ENCODE results near the gene RASSF10. TPM values are rescaled to one million over a fixed set of nuclear protein-coding genes. Genes with fewer than 3 reads are reported as not detected.

Gene RASSF10
- total RNA-seq, 1 experiment from 2014 or later: 2.4 TPM

DNA sequence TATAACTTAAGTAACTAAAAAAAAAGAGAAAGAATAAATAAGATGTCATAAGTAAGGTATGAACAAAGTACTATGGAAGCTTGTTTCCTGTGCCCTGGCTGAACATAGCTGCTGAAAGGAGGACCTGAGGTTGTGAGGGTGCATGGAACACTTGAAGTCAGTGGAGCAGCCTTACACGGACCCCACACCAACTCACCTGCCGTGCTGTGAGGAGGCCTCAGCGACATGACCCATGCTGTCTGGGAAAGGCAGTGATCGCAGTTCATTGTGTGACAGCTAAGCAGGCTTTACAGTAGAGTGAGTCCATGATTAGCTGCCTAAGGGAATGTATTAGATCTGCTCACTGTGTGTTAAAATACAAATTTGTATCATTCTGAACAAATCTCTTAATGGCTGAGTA lies 17.6 kb downstream of the RASSF10 start:
- Histone ChIP-seq H3K4ac (ENCODE audit: low read depth, low read length) (no peak overlapping the region), H2AK5ac (ENCODE audit: insufficient read length, low read length) (no peak overlapping the region), H2AFZ (ENCODE audit: low read length) (no peak overlapping the region), H4K91ac (ENCODE audit: insufficient read length, low read depth, low read length) (no peak overlapping the region), H3K4me1 (ENCODE audit: insufficient read depth, low read length) (no peaks in the 10 kb centered on the region), H3K79me1 (ENCODE audit: insufficient read depth, low read depth, low read length, poor library complexity, severe bottlenecking) (no peaks in the 10 kb centered on the region), H3K56ac (ENCODE audit: insufficient read length, low read depth, low read length) (no peak overlapping the region), H4K5ac (ENCODE audit: insufficient read length, low read depth, low read length) (no peak overlapping the region), H2BK5ac (ENCODE audit: insufficient read length, low read length) (no peak overlapping the region), H3K9me3 (ENCODE audit: control insufficient read depth, low read depth, low read length) (no peaks in the 10 kb centered on the region), H4K20me1 (ENCODE audit: control insufficient read depth, insufficient read depth, insufficient read length) (no peaks in the 10 kb centered on the region), H3K18ac (ENCODE audit: insufficient read length, low read depth, low read length) (no peak overlapping the region), H2BK15ac (ENCODE audit: low read depth, low read length) (no peak overlapping the region), H3K9ac (ENCODE audit: extremely low read depth, insufficient read length, low read length) (no peak overlapping the region), H4K8ac (replicated peaks; ENCODE audit: insufficient read length, low read depth, low read length) (no peak overlapping the region), H3K27me3 (ENCODE audit: insufficient read depth, low read length) (no peaks in the 10 kb centered on the region), H2BK120ac (ENCODE audit: low read depth, low read length, poor library complexity, severe bottlenecking) (no peak overlapping the region), H3K4me2 (ENCODE audit: insufficient read depth, insufficient read length, low read length) (no peak overlapping the region), H3K14ac (ENCODE audit: insufficient read depth, low read length) (no peak overlapping the region), H3K79me2 (ENCODE audit: insufficient read depth, low read length) (no peaks in the 10 kb centered on the region), H3T11ph (ENCODE audit: low read length) (no peak overlapping the region), H3K27ac (ENCODE audit: insufficient read length, low read depth, low read length) (no peak overlapping the region), H3K23me2 (ENCODE audit: insufficient read length, low read depth, low read length, poor library complexity, severe bottlenecking) (no peaks in the 10 kb centered on the region), H2BK12ac (ENCODE audit: insufficient read length, low read depth, low read length) (no peak overlapping the region), H3K23ac (ENCODE audit: insufficient read length, low read depth, low read length) (no peak overlapping the region), H2BK20ac (ENCODE audit: low read depth, low read length, poor library complexity, severe bottlenecking) (no peak overlapping the region)
- no CpG with 5 or more reads among the region's 4 CpGs for WGBS (ENCODE audit: extremely low coverage, insufficient read length, low lambda C conversion rate)
- H3K9me3 Mint-ChIP-seq: no peaks in the 10 kb centered on the region
- TF ChIP-seq, protein P1, sequence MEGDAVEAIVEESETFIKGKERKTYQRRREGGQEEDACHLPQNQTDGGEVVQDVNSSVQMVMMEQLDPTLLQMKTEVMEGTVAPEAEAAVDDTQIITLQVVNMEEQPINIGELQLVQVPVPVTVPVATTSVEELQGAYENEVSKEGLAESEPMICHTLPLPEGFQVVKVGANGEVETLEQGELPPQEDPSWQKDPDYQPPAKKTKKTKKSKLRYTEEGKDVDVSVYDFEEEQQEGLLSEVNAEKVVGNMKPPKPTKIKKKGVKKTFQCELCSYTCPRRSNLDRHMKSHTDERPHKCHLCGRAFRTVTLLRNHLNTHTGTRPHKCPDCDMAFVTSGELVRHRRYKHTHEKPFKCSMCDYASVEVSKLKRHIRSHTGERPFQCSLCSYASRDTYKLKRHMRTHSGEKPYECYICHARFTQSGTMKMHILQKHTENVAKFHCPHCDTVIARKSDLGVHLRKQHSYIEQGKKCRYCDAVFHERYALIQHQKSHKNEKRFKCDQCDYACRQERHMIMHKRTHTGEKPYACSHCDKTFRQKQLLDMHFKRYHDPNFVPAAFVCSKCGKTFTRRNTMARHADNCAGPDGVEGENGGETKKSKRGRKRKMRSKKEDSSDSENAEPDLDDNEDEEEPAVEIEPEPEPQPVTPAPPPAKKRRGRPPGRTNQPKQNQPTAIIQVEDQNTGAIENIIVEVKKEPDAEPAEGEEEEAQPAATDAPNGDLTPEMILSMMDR (conservative IDR thresholded peaks at IDR 0.05): no peak
- H3K36me3 Mint-ChIP-seq (ENCODE audit: insufficient read depth in 1 of 3, low read depth in 3 of 3): no peaks in the 10 kb centered on the region
- H3K4me1 Mint-ChIP-seq: no peaks in the 10 kb centered on the region
- H3K4me3 Mint-ChIP-seq: no peak overlapping the region
- H3K27ac Mint-ChIP-seq: no peak overlapping the region
- DNase-seq: no peak
- H3K27me3 Mint-ChIP-seq (ENCODE audit: low read depth): no peaks in the 10 kb centered on the region

Measured in H9 (cell line).